ENCODE results near the gene THAP8. TPM values are rescaled to one million over a fixed set of nuclear protein-coding genes. Genes with fewer than 3 reads are reported as not detected.

Gene THAP8
- total RNA-seq, 2 experiments from 2014 or later, result 0.38 to 0.53 TPM

- Histone ChIP-seq H3K4me3 (ENCODE audit: low read length) (no peak overlapping the region), H3K27me3 (ENCODE audit: control insufficient read depth in 1 of 2, insufficient read depth in 2 of 2, low read length in 2 of 2) (no peaks in the 10 kb centered on the region), H3K4me1 (ENCODE audit: insufficient read depth, low read length) (no peaks in the 10 kb centered on the region), H3K9me3 (ENCODE audit: control insufficient read depth in 1 of 2, insufficient read depth in 1 of 2, low read length in 2 of 2) (no peaks in the 10 kb centered on the region), H3K36me3 (ENCODE audit: insufficient read depth, low read length) (no peaks in the 10 kb centered on the region), H3K27ac (ENCODE audit: low read depth in 1 of 2, low read length in 2 of 2) (no peak overlapping the region)
- Mint-ChIP-seq H3K36me3 (ENCODE audit: low read depth) (no peaks in the 10 kb centered on the region), H3K9me3 (no peaks in the 10 kb centered on the region), H3K4me3 (no peak overlapping the region), H3K27ac (no peak overlapping the region), H3K27me3 (no peaks in the 10 kb centered on the region), H3K4me1 (ENCODE audit: low read depth) (no peaks in the 10 kb centered on the region)
- intact Hi-C loops (cut with DNase I, micrococcal nuclease), result no loop called here
- TF ChIP-seq CTCF (IDR thresholded peaks at IDR 0.05), result no peak
- no peak for ATAC-seq (ENCODE audit: poor library complexity)
- POLR2A ChIA-PET, result no interaction called here
- CTCF ChIA-PET, result no interaction called here
- no peak for DNase-seq
These were observed 46.4 kb upstream of the THAP8 start for GRCh38 chr19:36100476-36100875.

- no peak overlapping the region for H3K4me3 Mint-ChIP-seq
- CTCF ChIA-PET, result no interaction called here
- Histone ChIP-seq H3K4me1 (ENCODE audit: insufficient read depth, low read length) (no peaks in the 10 kb centered on the region), H3K9me3 (ENCODE audit: control insufficient read depth in 1 of 2, insufficient read depth in 1 of 2, low read length in 2 of 2) (no peaks in the 10 kb centered on the region), H3K27ac (ENCODE audit: low read depth in 1 of 2, low read length in 2 of 2) (no peak overlapping the region), H3K36me3 (ENCODE audit: insufficient read depth, low read length) (no peaks in the 10 kb centered on the region), H3K4me3 (ENCODE audit: low read length) (no peak overlapping the region), H3K27me3 (ENCODE audit: control insufficient read depth in 1 of 2, insufficient read depth in 2 of 2, low read length in 2 of 2) (no peaks in the 10 kb centered on the region)
- ATAC-seq (ENCODE audit: poor library complexity), result no peak
- no peak for DNase-seq
- no peak for TF ChIP-seq CTCF (IDR thresholded peaks at IDR 0.05)
- H3K36me3 Mint-ChIP-seq (ENCODE audit: low read depth), result no peaks in the 10 kb centered on the region
- H3K4me1 Mint-ChIP-seq (ENCODE audit: low read depth), result no peaks in the 10 kb centered on the region
- no peaks in the 10 kb centered on the region for H3K27me3 Mint-ChIP-seq
- no peak overlapping the region for H3K27ac Mint-ChIP-seq
- H3K9me3 Mint-ChIP-seq, result no peaks in the 10 kb centered on the region
- POLR2A ChIA-PET, result no interaction called here
- intact Hi-C loops (cut with DNase I, micrococcal nuclease), result no loop called here
These were observed 45.2 kb upstream of the THAP8 start for GRCh38 chr19:36099166-36099785.

- no peak for TF ChIP-seq CTCF (IDR thresholded peaks at IDR 0.05)
- Histone ChIP-seq H3K4me1 (ENCODE audit: insufficient read depth, low read length) (no peaks in the 10 kb centered on the region), H3K27me3 (ENCODE audit: control insufficient read depth in 1 of 2, insufficient read depth in 2 of 2, low read length in 2 of 2) (no peaks in the 10 kb centered on the region), H3K27ac (ENCODE audit: low read depth in 1 of 2, low read length in 2 of 2) (no peak overlapping the region), H3K4me3 (ENCODE audit: low read length) (no peak overlapping the region), H3K9me3 (ENCODE audit: control insufficient read depth in 1 of 2, insufficient read depth in 1 of 2, low read length in 2 of 2) (no peaks in the 10 kb centered on the region), H3K36me3 (ENCODE audit: insufficient read depth, low read length) (no peaks in the 10 kb centered on the region)
- intact Hi-C loops (cut with DNase I, micrococcal nuclease), result no loop called here
- CTCF ChIA-PET, result no interaction called here
- DNase-seq (no peak), ATAC-seq (ENCODE audit: poor library complexity) (no peak)
- no peaks in the 10 kb centered on the region for H3K27me3 Mint-ChIP-seq
- no peaks in the 10 kb centered on the region for H3K36me3 Mint-ChIP-seq (ENCODE audit: low read depth)
- no peak overlapping the region for H3K4me3 Mint-ChIP-seq
- no peaks in the 10 kb centered on the region for H3K9me3 Mint-ChIP-seq
- POLR2A ChIA-PET, result no interaction called here
- no peak overlapping the region for H3K27ac Mint-ChIP-seq
- no peaks in the 10 kb centered on the region for H3K4me1 Mint-ChIP-seq (ENCODE audit: low read depth)
These were observed 43.0 kb upstream of the THAP8 start for GRCh38 chr19:36097036-36097435.

Data from CD4-positive, alpha-beta T cell (primary cell).